Retinal pigment epithelial cell (primary cell): Measurements from ENCODE around the gene PAOX.

Experiments
- DNase-seq: peaks from one replicate; pipeline ENCODE4 v3.0.0-alpha.2; 2010; ENCODE audit warnings: low read depth
- H3K4me3 ChIP-seq: 2 replicates; pipeline ENCODE4 v1.5.1; 2011; ENCODE audit warnings: mild to moderate bottlenecking, low read length, control low read depth, moderate library complexity
- TF ChIP-seq, protein P1 (sequence below): conservative IDR thresholded peaks from 2 replicates; pipeline ENCODE4 v1.5.1; 2011; ENCODE audit warnings: low read depth, low read length, control low read depth, inconsistent platforms

PAOX gene

DNA sequence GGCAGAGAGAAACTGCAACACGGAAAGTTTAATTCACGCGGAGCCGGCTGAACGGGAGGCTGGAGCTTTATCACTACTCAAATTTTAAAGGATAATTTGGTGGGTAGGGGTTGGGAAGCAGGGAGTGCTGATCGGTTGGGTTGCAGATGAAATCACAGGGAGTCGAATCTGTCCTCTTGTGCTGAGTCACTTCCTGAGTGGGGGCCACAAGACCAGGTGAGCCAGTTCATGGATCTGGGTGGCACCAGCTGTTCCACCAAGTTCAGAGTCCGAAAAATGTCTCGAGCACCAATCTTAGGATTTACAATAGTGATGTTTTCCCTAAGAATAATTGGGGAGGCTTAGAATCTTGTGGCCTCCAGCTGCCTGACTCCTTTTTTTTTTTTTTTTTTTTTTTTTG lies 35.5 kb upstream of the PAOX start:
- no peak for DNase-seq
- TF ChIP-seq, protein P1, sequence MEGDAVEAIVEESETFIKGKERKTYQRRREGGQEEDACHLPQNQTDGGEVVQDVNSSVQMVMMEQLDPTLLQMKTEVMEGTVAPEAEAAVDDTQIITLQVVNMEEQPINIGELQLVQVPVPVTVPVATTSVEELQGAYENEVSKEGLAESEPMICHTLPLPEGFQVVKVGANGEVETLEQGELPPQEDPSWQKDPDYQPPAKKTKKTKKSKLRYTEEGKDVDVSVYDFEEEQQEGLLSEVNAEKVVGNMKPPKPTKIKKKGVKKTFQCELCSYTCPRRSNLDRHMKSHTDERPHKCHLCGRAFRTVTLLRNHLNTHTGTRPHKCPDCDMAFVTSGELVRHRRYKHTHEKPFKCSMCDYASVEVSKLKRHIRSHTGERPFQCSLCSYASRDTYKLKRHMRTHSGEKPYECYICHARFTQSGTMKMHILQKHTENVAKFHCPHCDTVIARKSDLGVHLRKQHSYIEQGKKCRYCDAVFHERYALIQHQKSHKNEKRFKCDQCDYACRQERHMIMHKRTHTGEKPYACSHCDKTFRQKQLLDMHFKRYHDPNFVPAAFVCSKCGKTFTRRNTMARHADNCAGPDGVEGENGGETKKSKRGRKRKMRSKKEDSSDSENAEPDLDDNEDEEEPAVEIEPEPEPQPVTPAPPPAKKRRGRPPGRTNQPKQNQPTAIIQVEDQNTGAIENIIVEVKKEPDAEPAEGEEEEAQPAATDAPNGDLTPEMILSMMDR, result no peak
- H3K4me3 ChIP-seq, result no peak overlapping the region

DNA sequence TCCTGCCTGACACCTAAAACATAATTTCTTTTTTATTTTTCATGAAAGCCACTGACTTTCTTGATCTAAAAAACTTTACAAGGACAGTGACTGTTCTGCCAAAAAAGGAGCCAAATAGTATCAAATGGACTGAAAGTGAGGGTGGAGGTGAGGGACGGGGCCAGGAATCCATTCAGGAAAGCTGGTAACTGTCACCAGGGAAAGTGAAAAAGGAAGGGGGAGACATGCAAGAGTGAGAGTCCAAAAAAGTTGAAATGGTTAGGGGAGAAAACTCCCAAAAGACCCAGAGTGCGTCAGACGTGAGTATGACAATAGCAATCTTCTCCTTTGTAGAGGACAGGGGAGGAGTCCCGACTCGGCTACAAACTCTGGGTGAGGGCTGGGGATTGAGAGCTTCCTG lies 34.8 kb upstream of the PAOX start:
- TF ChIP-seq, protein P1, result no peak
- H3K4me3 ChIP-seq, result no peak overlapping the region

DNA sequence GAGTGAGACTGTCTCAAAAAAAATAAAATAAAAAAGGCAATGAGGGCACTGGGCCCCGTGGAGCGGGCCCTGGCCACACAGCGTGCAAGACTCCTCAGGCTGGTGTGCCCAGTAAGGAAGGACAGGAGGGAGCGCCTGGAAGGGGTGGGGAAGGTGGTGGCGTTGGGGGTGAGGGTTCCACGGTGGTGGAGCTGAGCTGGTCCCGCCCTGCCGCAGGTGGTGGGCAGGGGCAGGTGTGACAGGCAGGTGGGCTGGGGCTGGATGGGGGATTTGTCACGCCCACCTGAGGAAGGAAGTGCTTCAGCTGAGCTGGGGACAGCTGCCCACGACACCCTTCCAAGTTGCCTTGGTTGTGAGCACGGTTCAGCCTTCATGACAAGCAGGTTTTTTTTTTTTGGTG lies 32.6 kb upstream of the PAOX start:
- no peak overlapping the region for H3K4me3 ChIP-seq
- no peak for DNase-seq
- TF ChIP-seq, protein P1, result no peak

More for the DNA sequence above, 34.8 kb upstream of the PAOX start:
- no peak for DNase-seq

DNA sequence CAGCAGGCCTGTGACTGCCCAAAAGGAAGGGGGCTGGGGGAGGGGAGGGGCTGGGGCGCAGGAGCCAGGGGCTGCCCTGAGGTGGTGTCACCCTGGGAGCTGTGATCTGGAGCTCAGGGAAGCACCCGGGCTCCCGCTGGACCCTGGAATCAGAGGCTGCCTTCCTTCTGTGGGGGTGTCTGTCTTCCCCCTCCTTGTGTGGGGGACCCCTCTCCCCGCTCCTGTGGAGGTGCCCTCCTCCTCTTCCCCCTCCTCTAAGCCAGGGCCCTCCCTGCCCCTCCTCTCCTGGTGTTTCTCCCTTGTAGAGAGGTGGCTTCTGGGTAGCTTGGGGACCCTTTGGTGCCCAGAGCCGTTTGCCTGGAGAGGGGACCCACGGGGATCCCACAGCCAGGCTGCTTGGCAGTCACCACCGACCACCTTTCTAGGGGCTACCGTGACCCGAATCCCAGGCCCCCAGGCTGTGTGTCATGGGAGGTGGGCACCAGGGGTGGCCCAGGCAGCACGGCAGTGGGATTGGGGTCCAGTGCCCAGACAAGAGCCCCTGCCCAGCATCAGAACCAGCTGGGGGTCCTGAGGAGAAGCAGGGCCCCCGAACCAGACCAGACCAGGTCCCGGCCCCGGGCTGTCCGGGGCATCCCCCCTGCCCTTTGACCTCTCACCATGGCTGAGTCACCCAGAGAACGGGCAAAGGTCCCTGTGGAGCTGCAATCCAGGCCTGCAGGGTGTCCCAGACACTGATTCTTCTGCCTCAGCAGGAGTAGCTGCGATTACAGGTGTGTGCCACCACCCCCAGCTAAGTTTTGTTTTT lies 31.1 kb upstream of the PAOX start:
- DNase-seq, result no peak
- TF ChIP-seq, protein P1, result no peak
- no peak overlapping the region for H3K4me3 ChIP-seq

DNA sequence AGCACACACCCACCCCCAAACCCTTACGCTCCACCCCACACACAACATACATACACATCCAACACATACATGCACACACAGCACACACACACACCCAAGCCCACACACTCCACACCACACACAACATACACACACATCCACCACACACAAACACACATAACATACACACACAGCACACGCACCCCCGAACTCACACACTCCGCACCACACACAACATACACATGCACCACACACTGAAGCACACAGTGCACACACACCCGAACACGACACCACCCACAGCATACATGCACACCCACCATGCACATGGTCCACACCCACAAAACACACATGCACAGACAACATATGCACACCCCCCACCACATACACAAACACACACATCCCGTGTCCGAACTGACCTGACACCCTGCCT lies 29.9 kb upstream of the PAOX start:
- DNase-seq, result no peak
- TF ChIP-seq, protein P1, result no peak
- no peak overlapping the region for H3K4me3 ChIP-seq

DNA sequence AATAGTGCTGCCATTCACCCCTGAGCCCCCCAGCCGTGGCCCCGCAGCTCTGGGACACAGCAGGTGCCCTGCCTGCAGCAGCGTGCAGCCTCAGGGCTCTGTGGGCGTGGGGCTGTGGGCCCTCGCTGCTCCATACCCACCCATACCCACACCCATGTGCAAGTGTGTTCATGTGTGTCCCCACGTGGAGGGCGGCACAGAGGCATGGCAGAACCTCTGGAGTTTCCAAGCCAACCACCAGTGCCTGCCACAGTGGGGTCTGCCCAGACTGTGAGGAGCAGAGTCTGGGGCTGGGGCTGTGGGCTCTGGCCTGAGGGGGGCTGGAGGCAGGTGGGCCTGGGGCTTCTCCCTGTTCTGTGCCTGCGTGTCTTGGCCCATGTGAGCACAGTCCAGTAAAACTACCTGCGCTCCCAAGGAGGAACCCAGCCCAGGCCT lies 29.5 kb upstream of the PAOX start:
- TF ChIP-seq, protein P1, result no peak
- DNase-seq, result no peak

More for the DNA sequence above, 29.5 kb upstream of the PAOX start:
- no peak overlapping the region for H3K4me3 ChIP-seq
